ENCODE results near the gene ADCY5.

DNA sequence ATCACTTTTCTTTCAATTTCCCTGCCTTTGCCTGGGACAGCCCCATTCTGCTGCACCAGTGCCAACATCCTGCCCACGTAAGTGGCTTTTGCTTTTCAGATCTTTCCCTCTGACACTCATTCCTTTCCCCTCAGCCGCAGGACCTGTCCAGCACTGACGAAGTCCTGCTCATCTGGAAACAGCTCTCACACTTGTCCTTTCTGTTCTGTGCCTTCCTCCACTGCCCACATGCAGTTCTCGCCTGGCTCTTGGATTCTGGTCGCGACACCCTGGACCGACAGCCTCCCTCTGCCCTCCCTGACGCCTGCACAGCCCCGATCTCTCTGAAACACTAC lies 99.7 kb downstream of the ADCY5 start:
- no peak for TF ChIP-seq YY1 (IDR thresholded peaks at IDR 0.05; ENCODE audit: extremely low read depth, insufficient replicate concordance, low read depth, low read length)
- TF ChIP-seq, protein P1, sequence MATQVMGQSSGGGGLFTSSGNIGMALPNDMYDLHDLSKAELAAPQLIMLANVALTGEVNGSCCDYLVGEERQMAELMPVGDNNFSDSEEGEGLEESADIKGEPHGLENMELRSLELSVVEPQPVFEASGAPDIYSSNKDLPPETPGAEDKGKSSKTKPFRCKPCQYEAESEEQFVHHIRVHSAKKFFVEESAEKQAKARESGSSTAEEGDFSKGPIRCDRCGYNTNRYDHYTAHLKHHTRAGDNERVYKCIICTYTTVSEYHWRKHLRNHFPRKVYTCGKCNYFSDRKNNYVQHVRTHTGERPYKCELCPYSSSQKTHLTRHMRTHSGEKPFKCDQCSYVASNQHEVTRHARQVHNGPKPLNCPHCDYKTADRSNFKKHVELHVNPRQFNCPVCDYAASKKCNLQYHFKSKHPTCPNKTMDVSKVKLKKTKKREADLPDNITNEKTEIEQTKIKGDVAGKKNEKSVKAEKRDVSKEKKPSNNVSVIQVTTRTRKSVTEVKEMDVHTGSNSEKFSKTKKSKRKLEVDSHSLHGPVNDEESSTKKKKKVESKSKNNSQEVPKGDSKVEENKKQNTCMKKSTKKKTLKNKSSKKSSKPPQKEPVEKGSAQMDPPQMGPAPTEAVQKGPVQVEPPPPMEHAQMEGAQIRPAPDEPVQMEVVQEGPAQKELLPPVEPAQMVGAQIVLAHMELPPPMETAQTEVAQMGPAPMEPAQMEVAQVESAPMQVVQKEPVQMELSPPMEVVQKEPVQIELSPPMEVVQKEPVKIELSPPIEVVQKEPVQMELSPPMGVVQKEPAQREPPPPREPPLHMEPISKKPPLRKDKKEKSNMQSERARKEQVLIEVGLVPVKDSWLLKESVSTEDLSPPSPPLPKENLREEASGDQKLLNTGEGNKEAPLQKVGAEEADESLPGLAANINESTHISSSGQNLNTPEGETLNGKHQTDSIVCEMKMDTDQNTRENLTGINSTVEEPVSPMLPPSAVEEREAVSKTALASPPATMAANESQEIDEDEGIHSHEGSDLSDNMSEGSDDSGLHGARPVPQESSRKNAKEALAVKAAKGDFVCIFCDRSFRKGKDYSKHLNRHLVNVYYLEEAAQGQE (IDR thresholded peaks at IDR 0.05; ENCODE audit: low read depth): no peak
- no peak for TF ChIP-seq POLR2A (IDR thresholded peaks at IDR 0.05; ENCODE audit: borderline replicate concordance, extremely low read depth, insufficient read depth, insufficient read length)
- TF ChIP-seq CTCF (IDR thresholded peaks at IDR 0.05 in 2 of 3, conservative IDR thresholded peaks at IDR 0.05 in 1 of 3; ENCODE audit: borderline replicate concordance in 1 of 3, insufficient read depth in 1 of 3, low read depth in 2 of 3, low read length in 2 of 3): no peak
